H9 (cell line): ENCODE results near the gene TRIM59. TPM values are rescaled to one million over a fixed set of nuclear protein-coding genes. Genes with fewer than 3 reads are reported as not detected.

Experiments
- DNase-seq: peaks from one replicate; pipeline ENCODE4 v3.0.0-alpha.2; 2017
- H2AFZ ChIP-seq: one replicate; pipeline ENCODE4 v1.6.1; 2013; ENCODE audit warnings: mild to moderate bottlenecking, low read length, control low read depth, moderate library complexity
- H2AK5ac ChIP-seq: 2 replicates; pipeline ENCODE4 v1.6.1; 2013; ENCODE audit warnings: low read length, control low read depth, mixed read lengths; ENCODE audit not compliant: insufficient read length
- H2BK120ac ChIP-seq: one replicate; pipeline ENCODE4 v1.6.1; 2013; ENCODE audit warnings: low read depth, mild to moderate bottlenecking, low read length, control low read depth, inconsistent platforms; ENCODE audit not compliant: poor library complexity, severe bottlenecking
- H2BK12ac ChIP-seq: 2 replicates; pipeline ENCODE4 v1.6.1; 2013; ENCODE audit warnings: low read length, control low read depth, mixed read lengths, low read depth; ENCODE audit not compliant: insufficient read length
- H2BK15ac ChIP-seq: 2 replicates; pipeline ENCODE4 v1.6.1; 2013; ENCODE audit warnings: low read depth, low read length, control low read depth
- H2BK20ac ChIP-seq: one replicate; pipeline ENCODE4 v1.6.1; 2013; ENCODE audit warnings: low read depth, mild to moderate bottlenecking, low read length, control low read depth, inconsistent platforms; ENCODE audit not compliant: poor library complexity, severe bottlenecking
- H2BK5ac ChIP-seq: 2 replicates; pipeline ENCODE4 v1.6.1; 2013; ENCODE audit warnings: low read length, control low read depth, mixed read lengths; ENCODE audit not compliant: insufficient read length
- H3K14ac ChIP-seq: 2 replicates; pipeline ENCODE4 v1.6.1; 2013; ENCODE audit warnings: low read length, control low read depth; ENCODE audit not compliant: insufficient read depth
- H3K18ac ChIP-seq: 2 replicates; pipeline ENCODE4 v1.6.1; 2013; ENCODE audit warnings: low read depth, mild to moderate bottlenecking, mixed read lengths, low read length, control low read depth; ENCODE audit not compliant: insufficient read length
- H3K23ac ChIP-seq: 2 replicates; pipeline ENCODE4 v1.6.1; 2013; ENCODE audit warnings: low read length, control low read depth, mixed read lengths, low read depth; ENCODE audit not compliant: insufficient read length
- H3K23me2 ChIP-seq: 2 replicates; pipeline ENCODE4 v1.6.1; 2013; ENCODE audit warnings: low read depth, mild to moderate bottlenecking, mixed read lengths, low read length, control low read depth; ENCODE audit not compliant: insufficient read length, poor library complexity, severe bottlenecking
- H3K27ac ChIP-seq: 2 replicates; pipeline ENCODE4 v1.5.1; 2013; ENCODE audit warnings: low read length, control low read depth, mixed read lengths, low read depth; ENCODE audit not compliant: insufficient read length
- H3K27me3 ChIP-seq: 2 replicates; pipeline ENCODE4 v1.6.1; 2013; ENCODE audit warnings: low read length, control low read depth, inconsistent platforms; ENCODE audit not compliant: insufficient read depth
- H3K4ac ChIP-seq: 2 replicates; pipeline ENCODE4 v1.6.1; 2013; ENCODE audit warnings: low read depth, mild to moderate bottlenecking, control low read depth, inconsistent platforms, low read length, moderate library complexity
- H3K4me1 ChIP-seq: 2 replicates; pipeline ENCODE4 v1.6.1; 2013; ENCODE audit warnings: low read length, control low read depth, inconsistent platforms; ENCODE audit not compliant: insufficient read depth
- H3K4me2 ChIP-seq: 2 replicates; pipeline ENCODE4 v1.6.1; 2013; ENCODE audit warnings: low read length, control low read depth, mixed read lengths; ENCODE audit not compliant: insufficient read length, insufficient read depth
- H3K56ac ChIP-seq: 2 replicates; pipeline ENCODE4 v1.6.1; 2013; ENCODE audit warnings: low read depth, mild to moderate bottlenecking, mixed read lengths, low read length, control low read depth; ENCODE audit not compliant: insufficient read length
- H3K79me1 ChIP-seq: 2 replicates; pipeline ENCODE4 v1.6.1; 2013; ENCODE audit warnings: low read depth, mild to moderate bottlenecking, moderate library complexity, low read length, control low read depth, inconsistent platforms; ENCODE audit not compliant: insufficient read depth, poor library complexity, severe bottlenecking
- H3K79me2 ChIP-seq: 2 replicates; pipeline ENCODE4 v1.6.1; 2013; ENCODE audit warnings: low read length, control low read depth, inconsistent platforms; ENCODE audit not compliant: insufficient read depth
- H3K9ac ChIP-seq: 2 replicates; pipeline ENCODE4 v1.6.1; 2013; ENCODE audit warnings: low read length, control low read depth, mixed read lengths; ENCODE audit not compliant: insufficient read length; ENCODE audit errors: extremely low read depth
- H3K9me3 ChIP-seq: one replicate; pipeline ENCODE4 v1.6.1; 2013; ENCODE audit warnings: low read depth, low read length, inconsistent platforms; ENCODE audit not compliant: control insufficient read depth
- H3T11ph ChIP-seq: one replicate; pipeline ENCODE4 v1.6.1; 2013; ENCODE audit warnings: mild to moderate bottlenecking, low read length, control low read depth, inconsistent platforms
- H4K20me1 ChIP-seq: one replicate; pipeline ENCODE4 v1.6.1; 2013; ENCODE audit not compliant: control insufficient read depth, insufficient read length, insufficient read depth
- H4K5ac ChIP-seq: 2 replicates; pipeline ENCODE4 v1.6.1; 2013; ENCODE audit warnings: low read depth, mild to moderate bottlenecking, mixed read lengths, low read length, control low read depth; ENCODE audit not compliant: insufficient read length
- H4K8ac ChIP-seq: replicated peaks from 2 replicates; pipeline ENCODE4 v1.6.1; 2013; ENCODE audit warnings: low read length, control low read depth, mixed read lengths, low read depth; ENCODE audit not compliant: insufficient read length
- H4K91ac ChIP-seq: 2 replicates; pipeline ENCODE4 v1.6.1; 2013; ENCODE audit warnings: low read depth, mild to moderate bottlenecking, moderate library complexity, mixed read lengths, low read length, control low read depth; ENCODE audit not compliant: insufficient read length
- H3K27ac Mint-ChIP-seq, 3 experiments: 2 replicates in 2 of 3; 3 replicates in 1 of 3; pipeline ENCODE4 v1.8.0; 2020 to 2021; ENCODE audit warnings: mixed read lengths in 3 of 3, mild to moderate bottlenecking in 1 of 3, moderate library complexity in 1 of 3
- H3K27me3 Mint-ChIP-seq: 2 replicates; pipeline ENCODE4 v1.8.0; 2021; ENCODE audit warnings: low read depth, mild to moderate bottlenecking, moderate library complexity, mixed read lengths
- H3K36me3 Mint-ChIP-seq, 3 experiments: 2 replicates in 2 of 3; 3 replicates in 1 of 3; pipeline ENCODE4 v1.8.0; 2020 to 2021; ENCODE audit warnings: low read depth in 3 of 3, mixed read lengths in 3 of 3; ENCODE audit not compliant: insufficient read depth in 1 of 3
- H3K4me1 Mint-ChIP-seq, 2 experiments: 2 replicates each; pipeline ENCODE4 v1.8.0; 2020; ENCODE audit warnings: mixed read lengths in 2 of 2
- H3K4me3 Mint-ChIP-seq, 2 experiments: 2 replicates in 1 of 2; 3 replicates in 1 of 2; pipeline ENCODE4 v1.8.0; 2020 to 2021; ENCODE audit warnings: mild to moderate bottlenecking in 2 of 2, mixed read lengths in 2 of 2, moderate library complexity in 1 of 2
- H3K9me3 Mint-ChIP-seq, 2 experiments: 2 replicates in 1 of 2; 3 replicates in 1 of 2; pipeline ENCODE4 v1.8.0; 2020; ENCODE audit warnings: mild to moderate bottlenecking in 2 of 2, mixed read lengths in 2 of 2, moderate library complexity in 1 of 2
- CTCF ChIP-seq: fragments of 200-600 bp; sonication (generic); conservative IDR thresholded peaks from 3 replicates; pipeline ENCODE4 v1.8.0; 2021; ENCODE audit warnings: antibody characterized with exemption, mild to moderate bottlenecking
- total RNA-seq: library from RNA; stranded (reverse); gene quantifications from 2 replicates; pipeline ENCODE4 v1.2.1, GENCODE V29; 2021

Gene TRIM59
- total RNA-seq, 1 experiment from 2014 or later, result 47.6 TPM

GRCh38 chr3:160490166-160490565 is 40.6 kb upstream of the TRIM59 start:
- no peak overlapping the region for H3K27ac Mint-ChIP-seq
- no peak for TF ChIP-seq CTCF
- Histone ChIP-seq H3K4me2 (no peak overlapping the region), H3K23ac (no peak overlapping the region), H3K79me1 (no peaks in the 10 kb centered on the region), H2BK5ac (no peak overlapping the region), H3K14ac (no peak overlapping the region), H2BK12ac (no peak overlapping the region), H4K91ac (no peak overlapping the region), H3K79me2 (no peaks in the 10 kb centered on the region), H2BK15ac (no peak overlapping the region), H2BK120ac (no peak overlapping the region), H3K9me3 (no peaks in the 10 kb centered on the region), H3K27me3 (no peaks in the 10 kb centered on the region), H3K9ac (no peak overlapping the region), H3K27ac (no peak overlapping the region), H4K8ac (no peak overlapping the region), H3K18ac (no peak overlapping the region), H4K20me1 (no peaks in the 10 kb centered on the region), H3T11ph (no peak overlapping the region), H2AFZ (no peak overlapping the region), H3K23me2 (no peaks in the 10 kb centered on the region), H2AK5ac (no peak overlapping the region), H3K4me1 (no peaks in the 10 kb centered on the region), H3K4ac (no peak overlapping the region), H2BK20ac (no peak overlapping the region), H4K5ac (no peak overlapping the region), H3K56ac (no peak overlapping the region)
- H3K36me3 Mint-ChIP-seq, result no peaks in the 10 kb centered on the region
- no peaks in the 10 kb centered on the region for H3K9me3 Mint-ChIP-seq
- 0 out of 4 replicates have a peak, but pooled peaks cover 0 to 4% of the 10 kb centered on the region in 2 experiments for H3K4me1 Mint-ChIP-seq
- H3K27me3 Mint-ChIP-seq, result no peaks in the 10 kb centered on the region
- H3K4me3 Mint-ChIP-seq, result no peak overlapping the region
- DNase-seq, result no peak
